ENCODE data around the gene ASTN2.

Gene ASTN2

DNA sequence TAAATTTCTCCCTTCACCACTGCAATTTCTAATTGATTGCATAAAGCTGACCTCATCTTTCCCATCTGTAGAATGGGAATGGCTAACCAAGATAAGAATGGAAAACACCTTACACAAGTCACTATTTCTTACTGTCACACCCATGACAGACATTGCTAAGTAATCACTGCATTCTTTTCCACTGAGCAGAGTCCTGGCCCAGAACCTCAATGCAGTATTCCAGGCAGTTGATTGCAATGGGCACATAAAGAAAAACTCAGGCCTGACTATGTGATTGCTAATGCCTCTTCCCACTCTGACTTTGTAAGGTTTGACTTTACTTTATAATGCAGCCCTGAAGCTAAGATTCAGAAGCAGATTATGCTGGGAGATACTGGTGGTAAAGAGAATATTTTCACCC lies 698.4 kb downstream of the ASTN2 start:
- no peak overlapping the region for H3K4me3 ChIP-seq (ENCODE audit: low read depth, low read length)
- DNase-seq (ENCODE audit: low read depth), result no peak
- TF ChIP-seq POLR2A (IDR thresholded peaks at IDR 0.05; ENCODE audit: extremely low read depth, insufficient read length), result no peak

DNA sequence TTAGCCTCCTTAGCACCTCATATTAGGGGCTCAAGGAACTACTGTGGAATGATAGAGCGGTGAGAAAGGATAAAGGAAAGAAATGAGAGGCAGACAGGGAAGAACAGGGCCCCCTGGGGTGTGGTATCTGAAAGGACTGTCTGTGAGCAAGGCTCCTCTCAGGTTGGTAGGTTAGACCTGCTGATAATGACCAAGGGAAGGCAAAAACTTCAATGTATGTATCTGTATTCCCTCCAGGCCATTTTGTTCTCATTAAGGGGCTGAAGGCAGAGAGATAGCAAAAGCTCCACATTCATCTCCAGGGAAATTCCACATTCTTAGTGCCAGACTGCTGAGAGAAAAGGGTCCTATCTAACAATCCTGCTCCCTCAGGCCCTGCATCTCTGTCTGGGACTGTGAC lies 699.1 kb downstream of the ASTN2 start:
- H3K4me3 ChIP-seq (ENCODE audit: low read depth, low read length), result no peak overlapping the region
- DNase-seq (ENCODE audit: low read depth), result no peak
- TF ChIP-seq POLR2A (IDR thresholded peaks at IDR 0.05; ENCODE audit: extremely low read depth, insufficient read length) (no peak), MYC (IDR thresholded peaks at IDR 0.05; ENCODE audit: low read depth, low read length) (no peak)
- TF ChIP-seq, protein P1, sequence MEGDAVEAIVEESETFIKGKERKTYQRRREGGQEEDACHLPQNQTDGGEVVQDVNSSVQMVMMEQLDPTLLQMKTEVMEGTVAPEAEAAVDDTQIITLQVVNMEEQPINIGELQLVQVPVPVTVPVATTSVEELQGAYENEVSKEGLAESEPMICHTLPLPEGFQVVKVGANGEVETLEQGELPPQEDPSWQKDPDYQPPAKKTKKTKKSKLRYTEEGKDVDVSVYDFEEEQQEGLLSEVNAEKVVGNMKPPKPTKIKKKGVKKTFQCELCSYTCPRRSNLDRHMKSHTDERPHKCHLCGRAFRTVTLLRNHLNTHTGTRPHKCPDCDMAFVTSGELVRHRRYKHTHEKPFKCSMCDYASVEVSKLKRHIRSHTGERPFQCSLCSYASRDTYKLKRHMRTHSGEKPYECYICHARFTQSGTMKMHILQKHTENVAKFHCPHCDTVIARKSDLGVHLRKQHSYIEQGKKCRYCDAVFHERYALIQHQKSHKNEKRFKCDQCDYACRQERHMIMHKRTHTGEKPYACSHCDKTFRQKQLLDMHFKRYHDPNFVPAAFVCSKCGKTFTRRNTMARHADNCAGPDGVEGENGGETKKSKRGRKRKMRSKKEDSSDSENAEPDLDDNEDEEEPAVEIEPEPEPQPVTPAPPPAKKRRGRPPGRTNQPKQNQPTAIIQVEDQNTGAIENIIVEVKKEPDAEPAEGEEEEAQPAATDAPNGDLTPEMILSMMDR (IDR thresholded peaks at IDR 0.05; ENCODE audit: low read depth, low read length), result no peak
- TF ChIP-seq, protein P2, sequence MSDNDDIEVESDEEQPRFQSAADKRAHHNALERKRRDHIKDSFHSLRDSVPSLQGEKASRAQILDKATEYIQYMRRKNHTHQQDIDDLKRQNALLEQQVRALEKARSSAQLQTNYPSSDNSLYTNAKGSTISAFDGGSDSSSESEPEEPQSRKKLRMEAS (IDR thresholded peaks at IDR 0.05; ENCODE audit: low read depth, low read length), result no peak

DNA sequence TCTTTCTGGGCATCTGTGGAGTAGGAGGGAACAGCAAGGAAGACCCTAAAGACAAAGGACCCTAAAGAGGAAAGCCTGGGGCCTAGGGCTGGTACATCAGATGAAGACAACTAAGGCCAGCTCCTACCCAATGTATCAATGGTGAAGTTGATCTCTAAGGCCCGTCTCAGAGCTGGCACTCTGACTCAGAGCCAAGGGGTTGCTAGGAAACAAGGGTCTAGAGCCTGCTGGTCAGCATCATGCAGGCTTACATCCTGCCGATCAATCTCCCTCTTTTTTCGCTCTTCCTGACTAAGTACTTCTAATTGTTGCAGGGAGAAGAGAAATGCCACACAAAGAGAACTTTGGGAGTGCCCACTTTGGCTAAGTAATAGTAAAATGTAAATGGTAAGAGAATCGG lies 701.6 kb downstream of the ASTN2 start:
- TF ChIP-seq, protein P1 (IDR thresholded peaks at IDR 0.05; ENCODE audit: low read depth, low read length), result no peak
- TF ChIP-seq, protein P2 (IDR thresholded peaks at IDR 0.05; ENCODE audit: low read depth, low read length), result no peak
- TF ChIP-seq MYC (IDR thresholded peaks at IDR 0.05; ENCODE audit: low read depth, low read length) (no peak), POLR2A (IDR thresholded peaks at IDR 0.05; ENCODE audit: extremely low read depth, insufficient read length) (no peak)
- no peak for DNase-seq (ENCODE audit: low read depth)
- no peak overlapping the region for H3K4me3 ChIP-seq (ENCODE audit: low read depth, low read length)

DNA sequence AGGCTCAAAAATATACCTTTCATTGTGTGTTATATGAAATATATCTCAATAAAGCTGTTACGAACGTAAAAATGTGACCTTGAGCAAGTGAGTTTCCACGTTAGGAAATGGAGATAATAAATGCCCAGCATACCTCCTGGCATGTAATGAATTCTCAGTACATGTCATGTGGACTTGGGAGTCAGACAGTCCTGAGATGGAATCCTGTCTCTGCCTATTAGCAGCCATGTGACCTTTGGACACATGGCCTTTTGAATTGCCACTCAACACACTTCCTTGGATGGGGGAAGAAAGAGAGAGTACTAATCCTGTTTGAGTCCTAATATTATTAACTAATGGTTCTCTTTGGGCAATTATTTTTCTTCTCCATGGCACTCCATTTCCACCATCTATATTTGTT lies 702.1 kb downstream of the ASTN2 start:
- H3K4me3 ChIP-seq (ENCODE audit: low read depth, low read length), result no peak overlapping the region
- no peak for DNase-seq (ENCODE audit: low read depth)
- TF ChIP-seq, protein P2 (IDR thresholded peaks at IDR 0.05; ENCODE audit: low read depth, low read length), result no peak
- TF ChIP-seq MYC (IDR thresholded peaks at IDR 0.05; ENCODE audit: low read depth, low read length) (no peak), POLR2A (IDR thresholded peaks at IDR 0.05; ENCODE audit: extremely low read depth, insufficient read length) (no peak)
- TF ChIP-seq, protein P1 (IDR thresholded peaks at IDR 0.05; ENCODE audit: low read depth, low read length), result no peak

DNA sequence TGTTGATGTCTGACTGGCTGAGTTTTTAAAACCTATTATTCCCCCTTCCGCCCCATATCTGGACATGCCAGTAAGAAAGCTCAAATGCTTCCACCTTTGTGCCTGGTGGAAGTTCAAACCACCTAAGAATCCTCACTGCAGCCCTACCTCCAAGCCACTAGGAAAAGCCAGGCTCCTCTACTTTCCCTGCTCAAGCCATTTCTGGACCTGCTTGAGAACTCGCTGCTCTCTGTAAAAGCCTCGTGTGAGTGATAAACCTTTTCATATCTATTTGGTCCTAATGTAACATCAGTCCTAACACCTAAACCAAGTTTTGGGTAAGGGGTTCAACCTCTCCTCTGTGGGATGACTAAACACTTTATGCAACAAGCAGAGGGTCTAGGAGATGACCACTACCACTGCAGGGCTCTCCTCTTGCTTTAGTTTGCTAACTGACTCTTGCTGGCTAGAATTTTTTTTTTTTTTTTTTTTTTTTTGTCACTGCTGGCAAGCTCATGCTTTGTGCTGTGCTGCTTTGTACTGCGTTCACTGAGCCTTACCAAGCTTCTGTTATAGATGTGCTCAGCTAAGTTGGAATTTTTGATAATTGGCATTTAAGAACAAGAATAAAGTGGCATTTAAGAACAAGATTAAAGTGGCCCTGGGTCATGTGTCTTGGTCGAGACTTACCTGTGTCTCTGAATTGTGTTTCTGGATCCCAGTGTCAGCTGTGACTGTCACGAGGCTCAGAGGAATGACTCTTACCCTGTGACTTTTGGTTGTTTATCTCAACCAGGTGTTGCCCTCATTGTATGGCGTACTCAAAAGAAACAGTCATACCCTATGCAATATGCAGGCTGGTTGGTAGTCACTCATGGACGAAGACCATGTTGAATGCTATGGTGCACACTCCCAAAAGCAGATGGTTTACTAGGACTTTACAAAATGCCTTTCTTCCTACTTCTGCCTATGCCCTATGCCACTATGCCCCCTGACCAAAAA lies 708.3 kb downstream of the ASTN2 start:
- DNase-seq (ENCODE audit: low read depth), result no peak
- TF ChIP-seq POLR2A (IDR thresholded peaks at IDR 0.05; ENCODE audit: extremely low read depth, insufficient read length) (no peak), MYC (IDR thresholded peaks at IDR 0.05; ENCODE audit: low read depth, low read length) (no peak)
- TF ChIP-seq, protein P2 (IDR thresholded peaks at IDR 0.05; ENCODE audit: low read depth, low read length), result no peak
- TF ChIP-seq, protein P1 (IDR thresholded peaks at IDR 0.05; ENCODE audit: low read depth, low read length), result no peak
- no peak overlapping the region for H3K4me3 ChIP-seq (ENCODE audit: low read depth, low read length)

DNA sequence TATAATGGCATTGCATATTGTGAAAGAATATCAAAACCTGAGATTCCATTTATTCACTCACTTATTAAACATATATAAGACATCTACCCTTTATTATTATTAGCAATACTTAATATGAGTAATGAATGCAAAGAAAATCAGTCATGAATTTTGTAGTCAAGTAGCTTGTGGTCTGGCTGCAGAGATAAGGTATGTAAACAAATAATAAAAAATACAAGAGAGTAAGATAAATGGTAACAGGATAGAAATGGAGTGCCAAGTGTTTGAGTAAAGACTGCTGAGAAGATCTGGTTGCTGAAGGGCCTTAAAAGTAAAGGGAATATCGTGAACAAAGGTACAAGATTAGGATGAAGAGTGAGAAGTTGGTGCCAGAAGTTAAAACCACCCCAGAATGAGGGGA lies 709.3 kb downstream of the ASTN2 start:
- DNase-seq (ENCODE audit: low read depth), result no peak
- TF ChIP-seq POLR2A (IDR thresholded peaks at IDR 0.05; ENCODE audit: extremely low read depth, insufficient read length) (no peak), MYC (IDR thresholded peaks at IDR 0.05; ENCODE audit: low read depth, low read length) (no peak)
- TF ChIP-seq, protein P2 (IDR thresholded peaks at IDR 0.05; ENCODE audit: low read depth, low read length), result no peak
- TF ChIP-seq, protein P1 (IDR thresholded peaks at IDR 0.05; ENCODE audit: low read depth, low read length), result no peak

More for the DNA sequence above, 709.3 kb downstream of the ASTN2 start:
- H3K4me3 ChIP-seq (ENCODE audit: low read depth, low read length), result no peak overlapping the region
